ENCODE data around the gene MYCBP2. TPM values are rescaled to one million over a fixed set of nuclear protein-coding genes. Genes with fewer than 3 reads are reported as not detected.
"Not testable (repeated sequence)": the region's sequence is repeated elsewhere in the genome, so short reads cannot be mapped to it uniquely, and the experiment has no call there.

MYCBP2 gene
- total and polyA plus RNA-seq, 4 donors, result 108 to 243 (median 159) TPM

DNA sequence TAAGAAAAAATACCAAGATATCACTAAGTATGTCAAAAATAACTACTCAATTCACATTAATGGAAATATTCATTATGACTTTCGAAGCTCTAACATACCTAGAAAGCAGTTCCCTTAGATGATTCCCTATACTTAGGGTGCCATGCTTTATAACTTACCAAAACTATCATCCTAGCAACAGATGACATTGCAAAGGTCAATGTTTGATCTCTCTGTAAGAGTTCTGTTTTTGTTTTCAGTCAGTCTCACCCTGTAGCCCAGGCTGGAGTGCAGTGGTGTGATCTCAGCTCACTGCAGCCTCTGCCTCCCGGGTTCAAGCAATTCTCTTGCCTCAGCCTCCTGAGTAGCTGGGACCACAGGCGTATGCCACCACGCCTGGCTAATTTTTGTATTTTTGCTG is 318.6 kb downstream of the MYCBP2 start:
- 60% methylated on average over 1 of the region's 4 CpGs for WGBS (ENCODE audit: insufficient coverage)
- not testable (repeated sequence) for DNase-seq (ENCODE audit: low read depth in 4 of 6, low spot score in 6 of 6); H3K27ac ChIP-seq (ENCODE audit: low read depth, low read length); H3K27me3 ChIP-seq (ENCODE audit: control insufficient read depth, insufficient read depth, low read length); H3K9me3 ChIP-seq (ENCODE audit: control insufficient read depth, insufficient read depth, low read length); H3K4me1 ChIP-seq (ENCODE audit: control insufficient read depth, insufficient read depth, low read length); H3K4me3 ChIP-seq (ENCODE audit: low read depth, low read length)
- H3K36me3 ChIP-seq (ENCODE audit: control insufficient read depth, insufficient read depth, low read length), result peaks cover 20% of the 10 kb centered on the region

DNA sequence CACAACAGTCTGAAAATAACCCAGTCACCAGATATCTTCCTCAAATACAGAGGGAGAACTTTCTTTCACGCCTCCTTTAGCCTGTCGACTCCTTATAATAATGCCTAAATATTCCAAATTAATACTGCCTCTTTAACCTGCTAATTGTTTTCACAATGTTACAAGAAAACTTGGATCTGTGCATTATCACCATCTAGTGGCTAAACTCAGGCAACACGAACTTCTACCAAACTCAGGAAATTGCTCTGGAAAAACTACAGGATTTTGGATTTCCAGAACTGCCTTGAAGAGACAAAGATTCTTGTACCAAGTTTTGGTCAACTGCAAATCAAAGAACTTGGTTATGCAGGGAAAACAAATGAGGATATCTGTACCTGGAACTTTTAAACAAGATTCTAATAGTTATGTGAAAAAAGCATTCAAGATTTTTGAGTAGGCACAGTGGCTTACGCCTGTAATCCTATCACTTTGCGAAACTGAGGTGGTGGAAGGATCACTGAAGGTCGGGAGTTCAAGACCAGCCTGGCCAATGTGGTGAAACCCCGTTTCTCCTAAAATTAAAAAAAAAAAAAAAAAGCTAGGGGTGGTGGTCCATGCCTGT is 324.2 kb downstream of the MYCBP2 start:
- Histone ChIP-seq H3K4me3 (ENCODE audit: low read depth, low read length) (no peak overlapping the region), H3K27me3 (ENCODE audit: control insufficient read depth, insufficient read depth, low read length) (no peaks in the 10 kb centered on the region), H3K27ac (ENCODE audit: low read depth, low read length) (no peak overlapping the region), H3K9me3 (ENCODE audit: control insufficient read depth, insufficient read depth, low read length) (no peaks in the 10 kb centered on the region), H3K36me3 (ENCODE audit: control insufficient read depth, insufficient read depth, low read length) (peaks cover 12% of the 10 kb centered on the region), H3K4me1 (ENCODE audit: control insufficient read depth, insufficient read depth, low read length) (no peaks in the 10 kb centered on the region)
- DNase-seq (ENCODE audit: low read depth in 4 of 6, low spot score in 6 of 6), result peak in 2 of 6 donors; percentile 48 to 68
- 65% methylated on average over 3 of the region's 7 CpGs for WGBS (ENCODE audit: insufficient coverage)

- H3K4me3 ChIP-seq (ENCODE audit: low read depth, low read length), result no peak overlapping the region
- no peaks in the 10 kb centered on the region for H3K4me1 ChIP-seq (ENCODE audit: control insufficient read depth, insufficient read depth, low read length)
- no peaks in the 10 kb centered on the region for H3K9me3 ChIP-seq (ENCODE audit: control insufficient read depth, insufficient read depth, low read length)
- no peak for DNase-seq (ENCODE audit: low read depth in 4 of 6, low spot score in 6 of 6)
- H3K36me3 ChIP-seq (ENCODE audit: control insufficient read depth, insufficient read depth, low read length), result peaks cover 11% of the 10 kb centered on the region
- H3K27ac ChIP-seq (ENCODE audit: low read depth, low read length), result no peak overlapping the region
- 57% methylated on average over 2 of the region's 4 CpGs for WGBS (ENCODE audit: insufficient coverage)
- no peaks in the 10 kb centered on the region for H3K27me3 ChIP-seq (ENCODE audit: control insufficient read depth, insufficient read depth, low read length)
These were observed 324.8 kb downstream of the MYCBP2 start for GRCh38 chr13:77001963-77002587.

DNA sequence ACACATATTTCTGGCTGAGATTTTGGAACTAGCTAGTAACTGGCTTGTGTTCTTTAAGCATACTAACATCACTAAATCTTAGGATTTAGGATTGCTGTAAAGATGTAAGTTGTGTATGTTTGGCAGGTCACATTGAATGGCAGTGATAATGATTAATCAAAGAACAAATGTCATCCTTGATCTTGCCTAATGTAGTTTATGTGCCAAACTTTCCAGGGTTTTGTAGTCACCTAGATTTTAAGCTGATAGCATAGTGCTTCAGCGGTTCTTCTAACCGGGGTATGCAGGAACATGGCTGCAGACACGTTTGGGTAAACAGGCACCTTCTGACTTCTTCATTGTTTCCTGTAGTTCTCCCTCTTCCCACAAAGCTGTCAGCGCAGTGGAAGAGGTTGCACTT is 325.4 kb downstream of the MYCBP2 start:
- Histone ChIP-seq H3K27ac (ENCODE audit: low read depth, low read length) (no peak overlapping the region), H3K4me1 (ENCODE audit: control insufficient read depth, insufficient read depth, low read length) (no peaks in the 10 kb centered on the region), H3K4me3 (ENCODE audit: low read depth, low read length) (no peak overlapping the region), H3K9me3 (ENCODE audit: control insufficient read depth, insufficient read depth, low read length) (no peaks in the 10 kb centered on the region), H3K27me3 (ENCODE audit: control insufficient read depth, insufficient read depth, low read length) (no peaks in the 10 kb centered on the region), H3K36me3 (ENCODE audit: control insufficient read depth, insufficient read depth, low read length) (peaks cover 13% of the 10 kb centered on the region)
- no peak for DNase-seq (ENCODE audit: low read depth in 4 of 6, low spot score in 6 of 6)
- 75% methylated on average over 2 of the region's 4 CpGs for WGBS (ENCODE audit: insufficient coverage)

DNA sequence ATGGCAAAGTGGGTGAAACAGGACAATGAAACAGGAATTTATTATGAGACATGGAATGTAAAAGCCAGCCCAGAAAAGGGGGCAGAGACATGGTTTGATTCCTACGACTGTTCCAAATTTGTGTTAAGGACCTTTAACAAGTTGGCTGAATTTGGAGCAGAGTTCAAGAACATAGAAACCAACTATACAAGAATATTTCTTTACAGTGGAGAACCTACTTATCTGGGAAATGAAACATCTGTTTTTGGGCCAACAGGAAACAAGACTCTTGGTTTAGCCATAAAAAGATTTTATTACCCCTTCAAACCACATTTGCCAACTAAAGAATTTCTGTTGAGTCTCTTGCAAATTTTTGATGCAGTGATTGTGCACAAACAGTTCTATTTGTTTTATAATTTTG is 326.4 kb downstream of the MYCBP2 start:
- no CpG with 5 or more reads among the region's 1 CpG for WGBS (ENCODE audit: insufficient coverage)
- Histone ChIP-seq H3K27me3 (ENCODE audit: control insufficient read depth, insufficient read depth, low read length) (no peaks in the 10 kb centered on the region), H3K27ac (ENCODE audit: low read depth, low read length) (no peak overlapping the region), H3K36me3 (ENCODE audit: control insufficient read depth, insufficient read depth, low read length) (peaks cover 15% of the 10 kb centered on the region), H3K9me3 (ENCODE audit: control insufficient read depth, insufficient read depth, low read length) (no peaks in the 10 kb centered on the region), H3K4me3 (ENCODE audit: low read depth, low read length) (no peak overlapping the region), H3K4me1 (ENCODE audit: control insufficient read depth, insufficient read depth, low read length) (no peaks in the 10 kb centered on the region)
- DNase-seq (ENCODE audit: low read depth in 4 of 6, low spot score in 6 of 6), result no peak

Other genes starting within 250 kb of the MYCBP2 start
- under 1 TPM; 0.10 to 0.11 TPM for gene SCEL, start 208.6 kb upstream of the MYCBP2 start, total RNA-seq
- under 1 TPM in 1 of 2 donors, not detected in 1; 0.12 TPM for gene SCEL, start 208.6 kb upstream of the MYCBP2 start, polyA plus RNA-seq (ENCODE audit: insufficient read length in 2 of 2)